Spinal cord (tissue), 10 donors: Measurements from ENCODE around the gene PITPNC1. TPM values are rescaled to one million over a fixed set of nuclear protein-coding genes. Genes with fewer than 3 reads are reported as not detected.
"Not testable (repeated sequence)": the region's sequence is repeated elsewhere in the genome, so short reads cannot be mapped to it uniquely, and the experiment has no call there.

ENCODE experiments used
- DNase-seq, 6 donors: peaks; one replicate each; pipeline versions ENCODE4 v3.0.0 to v3.0.0-alpha.2; 2013 to 2015; ENCODE audit warnings: low spot score in 6 of 6, low read depth in 4 of 6
- H3K27ac ChIP-seq: one replicate; pipeline ENCODE4 v1.5.1; 2013; ENCODE audit warnings: low read depth, low read length, control low read depth
- H3K27me3 ChIP-seq: one replicate; pipeline ENCODE4 v1.6.1; 2013; ENCODE audit warnings: low read length; ENCODE audit not compliant: control insufficient read depth, insufficient read depth
- H3K36me3 ChIP-seq: one replicate; pipeline ENCODE4 v1.6.1; 2013; ENCODE audit warnings: low read length; ENCODE audit not compliant: control insufficient read depth, insufficient read depth
- H3K4me1 ChIP-seq: one replicate; pipeline ENCODE4 v1.6.1; 2013; ENCODE audit warnings: low read length; ENCODE audit not compliant: control insufficient read depth, insufficient read depth
- H3K4me3 ChIP-seq: one replicate; pipeline ENCODE4 v1.5.1; 2013; ENCODE audit warnings: low read depth, low read length, control low read depth
- H3K9me3 ChIP-seq: one replicate; pipeline ENCODE4 v1.6.1; 2013; ENCODE audit warnings: low read length; ENCODE audit not compliant: control insufficient read depth, insufficient read depth
- WGBS: methylation state at CpG from one replicate; pipeline ENCODE4 v1.1.5; 2013; ENCODE audit warnings: missing lambda C conversion rate; ENCODE audit not compliant: insufficient coverage; 5-methylcytosine and 5-hydroxymethylcytosine counted together
- polyA plus RNA-seq, 2 donors: library from polyadenylated mRNA; unstranded; fragments of 120-200 nt; gene quantifications; one replicate each; pipeline ENCODE4 v1.2.1, GENCODE V29; 2013; ENCODE audit not compliant: insufficient read length in 2 of 2
- total RNA-seq, 2 donors: library from RNA; depleted of rRNA in 1 of 2; stranded (reverse); fragments of 120-200 nt in 1 of 2; fragments of >200 nt in 1 of 2; gene quantifications; one replicate each; pipeline versions ENCODE4 v1.2.3 to v1.2.4, GENCODE V29; 2013 to 2014
- donor health status: healthy.

PITPNC1 gene
- total and polyA plus RNA-seq, 4 donors, result 34.5 to 71.1 (median 60.8) TPM

DNA sequence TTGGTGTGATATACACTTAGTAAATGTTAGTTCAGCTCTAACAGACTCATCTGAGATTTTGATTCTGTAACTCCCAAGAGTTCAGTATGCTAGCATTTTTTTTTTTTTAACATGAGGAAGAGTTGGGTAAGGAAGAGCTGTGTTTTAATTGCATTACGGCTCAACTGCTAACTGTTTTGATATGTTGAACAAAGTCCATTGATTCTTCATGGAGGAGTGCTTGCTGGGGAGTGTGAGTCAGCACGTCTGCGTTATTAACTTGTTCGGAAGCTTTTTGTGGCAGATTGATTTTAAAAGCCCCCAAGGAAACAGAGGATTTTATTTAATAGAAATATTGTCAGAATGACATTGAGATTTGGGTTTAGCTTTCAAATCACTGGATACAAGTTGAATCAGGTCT, 45.8 kb downstream of the PITPNC1 start:
- Histone ChIP-seq H3K4me3 (no peak overlapping the region), H3K27me3 (no peaks in the 10 kb centered on the region), H3K27ac (no peak overlapping the region), H3K4me1 (peaks cover 3% of the 10 kb centered on the region), H3K36me3 (no peaks in the 10 kb centered on the region), H3K9me3 (no peaks in the 10 kb centered on the region)
- WGBS, result 72% methylated on average over 4 of the region's 4 CpGs
- no peak for DNase-seq

DNA sequence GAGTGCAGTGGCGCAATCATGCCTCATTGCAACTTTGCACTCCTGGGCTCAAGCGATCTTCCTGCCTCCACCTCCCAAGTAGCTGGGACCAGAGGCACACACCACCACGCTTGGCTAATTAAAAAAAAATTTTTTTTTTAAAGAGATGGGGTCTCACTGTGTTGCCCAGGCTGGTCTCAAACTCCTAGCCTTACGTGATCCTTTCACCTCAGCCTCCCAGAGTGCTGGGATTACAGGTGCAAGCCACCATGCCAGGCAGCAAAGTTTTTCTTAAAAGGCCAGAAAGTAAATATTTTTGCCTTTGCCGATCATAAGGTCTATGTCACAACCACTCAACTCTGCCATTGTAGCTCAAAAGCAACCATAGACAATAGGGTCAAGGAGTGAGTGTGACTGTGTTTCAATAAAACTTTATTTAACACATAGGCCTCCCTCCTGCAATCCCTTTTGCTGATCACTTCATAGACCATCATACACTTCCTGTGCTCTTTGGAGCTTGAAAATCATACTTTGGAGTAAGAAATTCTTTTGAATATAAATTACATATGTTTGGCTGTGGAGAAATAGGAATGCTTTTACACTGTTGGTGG, 48.6 kb downstream of the PITPNC1 start:
- Histone ChIP-seq H3K4me3 (no peak overlapping the region), H3K9me3 (no peaks in the 10 kb centered on the region), H3K4me1 (no peaks in the 10 kb centered on the region), H3K36me3 (no peaks in the 10 kb centered on the region), H3K27ac (no peak overlapping the region), H3K27me3 (no peaks in the 10 kb centered on the region)
- DNase-seq, result no peak
- 100% methylated on average over 1 of the region's 5 CpGs for WGBS

DNA sequence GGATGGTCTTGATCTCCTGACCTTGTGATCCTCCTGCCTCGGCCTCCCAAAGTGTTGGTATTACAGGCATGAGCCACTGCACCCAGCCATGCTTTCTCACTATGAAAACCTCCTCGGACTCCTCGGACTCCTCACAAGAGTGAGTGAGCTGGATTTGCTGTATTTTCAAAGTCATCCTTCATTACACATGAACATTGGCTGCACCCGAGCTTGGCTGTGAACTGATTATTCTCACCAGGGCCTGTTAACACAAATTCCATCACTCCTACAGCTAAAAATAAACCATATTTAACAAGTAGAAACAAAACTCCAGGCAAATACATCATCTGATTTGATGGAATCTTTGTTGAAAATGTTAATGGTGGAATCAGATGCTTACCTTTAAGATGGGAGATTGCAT, 50.3 kb downstream of the PITPNC1 start:
- Histone ChIP-seq H3K27ac (no peak overlapping the region), H3K27me3 (no peaks in the 10 kb centered on the region), H3K4me1 (no peaks in the 10 kb centered on the region), H3K9me3 (no peaks in the 10 kb centered on the region), H3K4me3 (no peak overlapping the region), H3K36me3 (no peaks in the 10 kb centered on the region)
- peak in 1 of 6 donors; percentile 32 for DNase-seq
- WGBS, result 66% methylated on average over 3 of the region's 4 CpGs

DNA sequence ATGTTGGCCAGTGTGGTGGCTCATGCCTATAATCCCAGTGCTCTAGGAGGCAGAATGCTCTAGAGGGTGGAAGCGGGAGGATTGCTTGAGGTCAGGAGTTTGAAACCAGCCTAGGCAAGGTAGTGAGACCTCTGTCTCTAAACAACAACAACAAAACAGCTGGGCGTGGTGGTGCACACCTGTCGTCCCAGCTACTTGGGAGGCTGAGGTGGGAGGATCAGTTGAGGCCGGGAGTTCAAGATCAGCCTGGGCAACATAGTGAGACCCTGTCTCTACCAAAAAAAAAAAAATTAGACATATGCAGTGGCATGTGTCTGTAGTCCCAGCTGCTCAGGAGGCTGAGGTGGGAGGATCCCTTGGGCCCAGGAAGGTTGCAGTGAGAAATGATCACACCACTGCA, 53.4 kb downstream of the PITPNC1 start:
- not testable (repeated sequence) for DNase-seq, H3K4me3 ChIP-seq, H3K9me3 ChIP-seq, H3K27ac ChIP-seq, H3K27me3 ChIP-seq, H3K36me3 ChIP-seq
- WGBS, result 100% methylated on average over 2 of the region's 4 CpGs
- peaks cover 11% of the 10 kb centered on the region for H3K4me1 ChIP-seq

DNA sequence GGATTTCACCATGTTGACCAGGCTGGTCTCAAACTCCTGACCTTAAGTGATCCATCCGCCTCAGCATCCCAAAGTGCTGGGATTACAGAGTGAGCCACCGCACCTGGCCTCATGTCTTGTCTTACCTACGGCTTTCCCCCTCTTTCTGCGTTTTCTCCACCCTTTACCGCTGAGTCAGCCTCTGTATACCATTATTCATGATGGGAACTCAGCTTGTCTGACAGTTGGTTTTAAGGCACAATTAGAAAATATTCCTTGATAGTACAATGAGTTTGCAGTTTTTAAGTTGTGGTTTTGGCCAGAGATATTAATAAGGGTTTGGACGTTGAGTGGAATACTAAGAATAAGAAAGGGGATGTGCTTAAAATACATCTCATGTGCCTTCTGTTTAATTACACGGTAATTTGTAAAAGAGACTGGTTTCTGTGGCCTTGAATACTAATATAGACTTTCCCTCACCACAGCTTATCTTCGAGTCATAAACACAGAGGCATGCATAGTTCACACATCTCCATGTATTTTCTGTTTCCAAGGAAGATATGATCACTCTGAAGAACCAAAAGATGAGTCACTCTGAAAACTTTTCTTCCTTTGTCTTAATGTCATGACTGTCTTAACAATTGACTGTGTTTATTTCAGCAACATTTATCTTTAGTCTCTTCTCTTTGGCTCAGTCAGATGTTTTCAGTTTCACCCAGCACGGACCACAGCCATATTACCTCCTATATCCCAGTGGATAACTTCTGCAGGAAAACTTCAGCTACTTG, 54.4 kb downstream of the PITPNC1 start:
- peak in 1 of 6 donors; percentile 37 for DNase-seq
- WGBS, result 90% methylated on average over 2 of the region's 9 CpGs
- no peaks in the 10 kb centered on the region for H3K27me3 ChIP-seq
- H3K36me3 ChIP-seq, result peaks cover 4% of the 10 kb centered on the region
- H3K4me3 ChIP-seq, result no peak overlapping the region
- peaks cover 13% of the 10 kb centered on the region for H3K4me1 ChIP-seq
- no peak overlapping the region for H3K27ac ChIP-seq
- no peaks in the 10 kb centered on the region for H3K9me3 ChIP-seq

DNA sequence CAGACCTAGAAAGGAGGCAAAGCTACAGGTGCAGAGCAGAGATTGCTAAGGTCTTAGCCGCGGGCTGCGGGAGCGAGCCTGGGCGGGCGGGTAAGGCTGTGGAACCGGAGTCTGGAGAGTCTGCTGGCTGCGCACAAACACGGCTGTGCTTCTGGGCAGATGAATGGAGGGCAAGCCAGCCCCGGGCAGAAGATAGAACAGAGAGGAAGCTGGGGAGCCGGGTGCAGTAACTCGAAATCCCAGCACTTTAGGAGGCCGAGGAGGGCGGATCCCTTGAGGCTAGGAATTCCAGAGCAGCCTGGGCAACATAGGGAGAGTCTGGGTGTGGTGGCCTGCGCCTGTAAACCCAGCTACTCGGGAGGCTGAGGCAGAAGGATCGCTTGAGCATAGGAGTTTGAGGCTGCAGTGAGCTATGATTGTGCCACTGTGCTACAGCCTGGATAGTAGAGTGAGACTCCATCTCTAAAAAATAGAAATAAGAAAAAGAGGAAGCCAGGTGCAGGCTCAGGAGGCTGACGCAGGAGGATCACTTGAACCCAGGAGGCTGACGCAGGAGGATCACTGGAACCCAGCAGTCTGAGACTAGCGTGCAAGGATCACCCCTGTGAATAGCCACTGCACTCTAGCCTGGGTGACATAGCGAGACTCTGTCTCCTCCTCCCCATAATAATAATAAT, 56.3 kb downstream of the PITPNC1 start:
- Histone ChIP-seq H3K4me1 (peaks cover 13% of the 10 kb centered on the region), H3K9me3 (no peaks in the 10 kb centered on the region), H3K27me3 (no peaks in the 10 kb centered on the region), H3K36me3 (peaks cover 4% of the 10 kb centered on the region), H3K4me3 (no peak overlapping the region), H3K27ac (no peak overlapping the region)
- no peak for DNase-seq
- WGBS, result 94% methylated on average over 16 of the region's 21 CpGs

DNA sequence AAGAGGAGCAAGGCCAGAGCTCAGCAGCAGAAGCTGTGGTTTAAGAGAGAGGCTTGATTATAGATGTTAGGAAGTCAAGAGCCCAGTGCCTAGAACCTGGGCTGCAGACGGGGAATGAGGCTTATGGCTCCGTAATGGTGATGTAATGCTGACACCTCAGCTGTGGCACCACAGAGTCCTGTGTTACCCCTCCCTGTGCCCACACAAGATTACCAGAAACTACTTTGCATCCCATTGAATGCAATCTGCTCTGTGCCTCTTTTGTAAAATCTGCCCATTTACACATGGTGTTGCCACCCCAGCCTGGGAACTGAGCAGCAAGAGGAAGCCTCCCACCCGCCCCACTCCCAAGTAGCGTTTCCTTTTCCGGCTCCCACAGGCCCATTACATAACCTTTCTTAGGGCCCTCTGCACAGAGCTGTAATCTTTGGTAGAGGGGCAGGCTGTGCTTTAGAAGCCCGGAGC, 57.0 kb downstream of the PITPNC1 start:
- no peaks in the 10 kb centered on the region for H3K27me3 ChIP-seq
- H3K36me3 ChIP-seq, result peaks cover 4% of the 10 kb centered on the region
- no peak overlapping the region for H3K4me3 ChIP-seq
- DNase-seq, result no peak
- peaks cover 13% of the 10 kb centered on the region for H3K4me1 ChIP-seq
- no peaks in the 10 kb centered on the region for H3K9me3 ChIP-seq
- H3K27ac ChIP-seq, result no peak overlapping the region
- WGBS, result 100% methylated on average over 1 of the region's 6 CpGs

DNA sequence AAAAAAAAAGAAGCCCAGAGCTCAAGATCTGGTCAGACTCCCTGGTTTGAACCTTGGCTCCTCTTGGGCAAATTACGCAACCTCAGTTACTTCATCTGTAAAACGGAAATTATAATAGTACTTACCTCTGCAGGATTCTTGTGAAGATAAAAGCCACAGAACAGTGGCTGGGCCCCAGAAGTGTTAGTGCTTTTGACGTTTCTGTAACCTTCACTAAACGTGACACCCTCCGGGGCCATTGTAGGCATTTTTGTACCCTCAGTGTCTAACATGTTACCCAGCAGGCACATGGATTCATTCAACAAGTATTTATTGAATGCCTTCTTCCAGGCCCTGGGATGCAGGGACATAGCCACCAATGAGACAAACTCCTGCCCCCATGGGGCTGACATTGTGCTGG, 58.0 kb downstream of the PITPNC1 start:
- 71% methylated on average over 3 of the region's 5 CpGs for WGBS
- Histone ChIP-seq H3K27me3 (no peaks in the 10 kb centered on the region), H3K9me3 (no peaks in the 10 kb centered on the region), H3K4me1 (peaks cover 13% of the 10 kb centered on the region), H3K4me3 (no peak overlapping the region), H3K27ac (no peak overlapping the region), H3K36me3 (peaks cover 4% of the 10 kb centered on the region)
- DNase-seq, result no peak

DNA sequence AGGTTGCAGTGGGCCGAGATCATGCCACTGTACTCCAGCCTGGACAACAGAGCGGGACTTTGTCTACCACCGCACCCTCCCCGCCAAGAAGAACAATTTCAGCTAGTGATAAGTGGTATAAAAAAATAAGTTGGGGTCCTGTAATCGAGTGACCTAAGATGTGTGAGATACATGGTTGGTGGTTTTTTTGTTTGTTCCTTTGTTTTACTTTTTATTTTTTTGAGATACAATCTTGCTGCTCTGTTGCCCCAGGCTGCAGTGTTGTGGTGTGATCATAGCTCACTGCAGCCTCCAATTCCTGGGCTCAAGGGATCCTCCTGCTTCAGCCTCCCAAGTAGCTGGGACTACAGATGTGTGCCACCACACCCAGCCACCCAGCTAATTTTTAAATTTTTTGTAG, 58.7 kb downstream of the PITPNC1 start:
- H3K4me3 ChIP-seq, result no peak overlapping the region
- 100% methylated on average over 2 of the region's 5 CpGs for WGBS
- no peaks in the 10 kb centered on the region for H3K27me3 ChIP-seq
- H3K36me3 ChIP-seq, result peaks cover 4% of the 10 kb centered on the region
- no peaks in the 10 kb centered on the region for H3K9me3 ChIP-seq
- no peak overlapping the region for H3K27ac ChIP-seq
- no peak for DNase-seq
- peaks cover 13% of the 10 kb centered on the region for H3K4me1 ChIP-seq
